ENCODE results near the gene LSR. TPM values are rescaled to one million over a fixed set of nuclear protein-coding genes. Genes with fewer than 3 reads are reported as not detected.
"Not testable (repeated sequence)": the region's sequence is repeated elsewhere in the genome, so short reads cannot be mapped to it uniquely, and the experiment has no call there.

Gene LSR
- total RNA-seq, 1 donor from 2014 or later: 42.8 TPM

DNA sequence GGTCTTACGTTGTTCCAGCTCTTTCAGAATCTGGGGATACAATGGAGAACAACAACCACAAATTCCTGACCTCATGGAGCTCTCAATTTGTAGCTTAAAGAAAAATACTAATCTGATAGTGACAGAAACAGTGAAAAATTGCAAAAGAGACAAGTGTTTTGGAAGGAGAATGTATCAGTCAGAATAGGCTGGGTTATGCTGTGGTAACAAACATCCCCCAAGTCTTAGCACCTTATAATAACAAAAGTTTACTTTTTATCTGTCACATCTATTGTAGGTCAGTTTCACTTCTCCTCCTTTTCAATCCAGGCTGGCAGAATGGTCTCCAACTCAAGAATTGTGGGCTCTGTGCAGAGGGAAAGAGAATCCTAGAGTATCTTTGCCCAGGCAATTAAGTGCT is 29.8 kb upstream of the LSR start:
- no peak for DNase-seq (ENCODE audit: low read depth)

DNA sequence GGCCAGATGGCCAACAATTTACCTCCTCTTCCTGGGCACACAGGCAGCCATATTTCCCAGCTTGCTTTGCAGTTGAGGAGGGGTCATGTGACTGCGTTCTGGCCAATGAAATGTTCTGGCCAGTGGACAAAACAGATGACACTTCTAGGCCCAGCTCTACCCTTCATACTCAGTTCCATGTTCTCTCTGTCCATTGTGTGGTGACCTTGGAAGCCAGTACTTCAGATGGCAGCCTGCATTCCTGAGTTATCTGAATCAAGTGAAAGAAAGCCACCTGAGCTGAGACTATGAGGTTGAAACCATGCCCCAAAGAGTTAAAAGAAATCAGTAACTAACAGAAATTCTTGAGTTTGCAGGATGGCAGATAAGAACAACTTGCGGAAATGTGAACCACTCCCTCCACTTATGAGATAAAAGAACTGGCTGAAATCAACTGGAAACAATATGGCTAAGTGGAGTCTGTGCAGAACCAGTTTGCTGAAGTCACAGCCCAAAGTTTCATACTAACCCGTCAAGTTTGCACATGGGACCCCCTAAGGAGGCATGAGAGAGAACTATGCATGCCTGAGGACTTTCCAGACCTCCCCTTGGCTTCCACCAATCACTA is 28.4 kb upstream of the LSR start:
- no peak for DNase-seq (ENCODE audit: low read depth)

DNA sequence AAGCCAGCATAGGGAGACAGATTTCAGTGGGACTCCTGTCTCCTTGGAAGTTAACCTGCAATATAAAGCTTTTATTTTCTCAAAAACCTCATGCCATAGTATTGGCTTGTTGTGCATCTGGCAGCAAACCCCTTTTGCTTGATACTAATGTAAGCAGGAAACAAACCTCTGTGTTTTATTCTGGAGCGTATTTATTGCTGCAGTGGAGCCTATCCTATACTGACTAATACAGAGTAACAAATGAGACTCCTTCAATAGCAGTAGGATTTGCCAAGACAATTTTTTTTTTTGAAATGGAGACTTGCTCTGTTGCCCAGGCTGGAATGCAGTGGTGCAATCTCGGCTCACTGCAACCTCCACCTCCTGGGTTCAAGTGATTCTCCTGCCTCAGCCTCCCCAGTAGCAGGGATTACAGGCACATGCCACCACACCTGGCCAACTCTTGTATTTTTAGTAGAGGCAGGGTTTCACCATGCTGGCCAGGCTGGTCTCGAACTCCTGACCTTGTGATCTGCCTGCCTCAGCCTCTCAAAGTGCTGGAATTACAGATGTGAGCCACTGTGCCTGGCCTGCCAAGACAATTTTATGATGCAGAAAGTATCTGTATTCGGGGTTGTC is 27.7 kb upstream of the LSR start:
- DNase-seq (ENCODE audit: low read depth): not testable (repeated sequence)

DNA sequence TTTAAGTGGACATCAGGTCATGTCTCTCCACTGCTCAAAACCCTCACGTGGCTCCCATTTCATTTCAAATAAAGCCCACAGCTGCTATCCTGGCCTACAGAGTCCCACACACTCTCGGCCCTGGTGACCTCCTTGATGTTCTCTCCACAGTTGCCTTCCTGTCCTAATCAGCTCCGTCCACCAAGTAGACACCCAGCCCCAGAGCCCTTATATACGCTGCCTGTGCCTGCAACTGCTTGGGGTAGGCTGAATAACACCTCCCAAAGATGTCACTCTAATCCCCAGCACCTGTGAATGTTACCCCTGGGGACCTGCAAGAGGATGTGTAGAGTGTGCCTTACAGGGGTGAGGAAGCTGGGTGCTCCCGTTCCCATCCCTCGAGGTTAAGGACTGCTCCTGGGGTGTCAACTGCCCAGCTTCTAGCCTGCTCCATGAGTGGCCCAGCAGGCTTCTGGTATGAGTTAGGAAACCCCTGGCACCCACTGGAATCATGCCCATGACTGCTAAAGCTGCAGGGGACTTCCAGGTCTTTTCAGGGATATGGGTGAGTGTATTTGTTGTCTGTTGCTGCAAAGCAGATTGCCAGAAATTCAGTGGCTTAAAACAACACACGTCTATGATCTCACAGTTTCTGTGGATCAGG is 26.3 kb upstream of the LSR start:
- DNase-seq (ENCODE audit: low read depth): no peak

DNA sequence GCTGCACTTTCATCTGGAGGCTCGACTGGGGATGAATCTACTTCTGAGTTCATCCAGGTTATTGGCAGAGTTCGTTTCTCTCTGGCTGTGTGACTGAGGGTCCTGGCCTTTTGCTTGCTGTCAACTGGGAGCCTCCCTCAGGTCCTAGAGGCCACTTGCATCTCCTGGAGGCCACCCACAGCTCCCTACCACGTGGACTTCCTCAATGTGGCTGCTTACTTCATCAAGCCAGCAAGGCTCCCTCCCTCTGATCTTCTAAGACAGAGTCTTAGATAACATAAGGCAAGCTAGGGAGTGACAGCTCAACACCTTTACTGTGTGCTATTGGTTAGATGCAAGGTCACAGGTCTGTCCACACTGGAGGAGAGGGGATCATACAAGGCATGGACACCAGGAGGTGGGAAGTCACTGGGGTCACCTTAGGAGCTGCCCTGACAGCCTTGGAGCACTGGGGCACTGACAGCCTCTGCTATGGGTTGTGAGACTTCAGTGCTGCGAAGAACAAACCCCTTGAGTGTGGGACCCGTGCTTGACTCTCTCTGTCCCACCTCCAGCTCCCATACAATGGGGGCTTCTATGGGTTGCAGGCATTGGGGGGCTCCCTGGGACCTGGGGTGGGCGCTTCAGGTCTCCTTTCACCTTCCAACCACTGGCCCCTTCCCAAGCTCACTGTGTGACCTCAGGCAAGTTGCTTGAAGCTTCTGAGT is 25.6 kb upstream of the LSR start:
- no peak for DNase-seq (ENCODE audit: low read depth)

DNA sequence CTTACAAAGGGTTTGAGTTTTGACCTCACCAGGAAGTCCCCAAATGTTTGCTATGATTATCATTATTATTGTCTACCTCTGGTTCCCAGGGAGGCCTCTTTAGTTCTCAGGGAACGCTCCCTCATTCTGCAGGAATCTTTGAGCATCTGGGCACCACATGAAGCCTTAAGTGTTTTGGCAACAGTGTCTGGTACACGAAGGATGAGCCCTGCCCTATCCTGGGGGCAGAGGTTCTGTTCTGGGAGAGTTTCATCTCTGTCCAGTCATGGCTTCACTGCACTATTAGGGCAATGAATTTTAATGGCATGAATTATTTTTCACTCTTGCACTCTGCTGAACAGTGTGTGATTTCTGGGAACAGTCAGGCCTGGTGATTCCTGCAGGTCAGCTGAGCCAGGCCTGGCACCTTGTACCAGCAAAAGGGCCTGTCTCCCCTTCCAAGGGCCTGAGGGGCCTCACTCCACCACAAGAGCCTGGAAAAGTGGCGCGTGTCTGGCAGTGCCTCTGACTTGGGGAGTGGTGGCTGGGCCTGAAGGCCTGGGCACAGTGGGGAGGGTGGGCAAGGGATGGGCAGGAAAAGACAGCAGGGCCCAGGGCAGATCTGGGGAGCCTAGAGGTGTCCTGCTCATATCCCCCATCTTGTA is 24.8 kb upstream of the LSR start:
- DNase-seq (ENCODE audit: low read depth): no peak

DNA sequence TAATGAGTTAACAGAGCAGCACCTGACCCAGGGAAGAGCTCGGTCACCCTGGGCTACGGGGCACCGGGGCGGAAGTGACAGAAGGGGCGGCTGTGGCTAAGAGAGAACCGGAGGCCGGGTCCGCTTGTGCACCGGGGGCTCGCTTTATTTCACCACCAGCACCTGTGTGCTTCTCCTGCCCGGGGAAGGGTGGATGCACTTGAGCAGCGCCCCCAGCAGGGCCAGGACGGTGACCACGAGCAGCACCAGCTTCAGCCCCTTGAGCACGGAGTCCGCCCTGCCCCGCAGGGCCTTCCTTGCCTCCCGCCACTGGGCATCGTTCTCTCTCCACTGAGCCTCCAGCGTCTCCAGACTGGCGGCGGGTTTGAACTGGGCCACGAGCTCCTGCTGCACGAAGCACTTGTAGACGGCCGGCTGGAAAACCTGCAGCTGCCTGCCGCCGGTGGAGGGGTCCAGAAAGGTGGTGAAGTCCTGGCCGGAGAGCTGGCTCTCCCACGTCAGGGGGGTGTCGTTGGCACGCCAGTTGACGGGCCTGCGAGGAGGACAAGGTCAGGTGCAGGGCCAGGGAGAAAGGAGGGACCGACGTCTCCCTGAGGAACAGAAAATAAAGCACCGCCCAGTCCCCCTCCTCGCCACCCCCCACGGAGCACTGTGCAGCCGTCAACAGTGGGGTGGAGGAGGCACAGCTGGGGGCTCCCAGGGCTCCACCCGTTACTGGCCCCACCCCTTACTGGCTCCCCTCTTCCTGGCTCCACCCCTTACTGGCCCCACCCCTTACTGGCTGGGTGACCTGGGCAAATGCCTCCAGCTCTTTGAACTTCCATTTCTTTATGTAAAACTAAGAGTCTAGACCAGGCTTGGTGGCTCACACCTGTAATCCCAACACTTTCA is 23.9 kb upstream of the LSR start:
- DNase-seq (ENCODE audit: low read depth): no peak

DNA sequence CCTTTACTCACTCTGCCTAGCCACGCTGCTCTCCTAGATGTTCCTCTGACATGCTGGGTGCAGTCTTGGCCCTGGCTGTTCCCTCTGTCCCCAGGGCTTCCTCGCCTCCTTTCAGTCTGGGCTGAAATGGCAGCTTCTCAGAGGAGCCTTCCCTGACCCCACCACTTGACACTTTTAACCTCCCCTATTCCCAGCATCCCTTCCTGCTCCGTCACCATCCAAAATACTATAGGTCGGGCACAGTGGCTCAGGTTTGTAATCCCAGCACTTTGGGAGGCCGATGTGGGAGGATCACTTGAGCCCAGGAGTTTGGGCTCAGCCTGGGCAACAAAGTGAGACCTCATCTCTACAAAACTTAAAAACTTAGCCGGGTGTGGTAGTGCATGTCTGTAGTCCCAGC is 22.9 kb upstream of the LSR start:
- DNase-seq (ENCODE audit: low read depth): no peak

DNA sequence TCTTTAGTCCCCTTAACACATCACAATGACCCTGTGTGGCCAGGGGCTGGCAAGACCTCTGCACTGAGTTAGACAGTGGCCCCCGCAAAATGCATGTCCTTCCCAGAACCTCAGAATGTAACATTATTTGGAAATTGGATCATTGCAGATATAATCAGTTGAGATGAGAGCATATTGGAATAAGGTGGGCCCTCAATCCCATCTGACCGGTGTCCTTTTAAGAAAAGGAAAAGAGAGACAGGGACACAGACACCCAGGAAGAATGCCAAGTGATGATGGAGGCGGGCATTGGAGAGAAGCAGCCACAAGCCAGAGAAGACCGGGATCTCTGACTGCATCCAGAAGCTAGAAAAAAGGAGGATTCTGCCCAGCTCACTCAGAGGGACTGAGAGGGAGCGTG is 22.1 kb upstream of the LSR start:
- no peak for DNase-seq (ENCODE audit: low read depth)

DNA sequence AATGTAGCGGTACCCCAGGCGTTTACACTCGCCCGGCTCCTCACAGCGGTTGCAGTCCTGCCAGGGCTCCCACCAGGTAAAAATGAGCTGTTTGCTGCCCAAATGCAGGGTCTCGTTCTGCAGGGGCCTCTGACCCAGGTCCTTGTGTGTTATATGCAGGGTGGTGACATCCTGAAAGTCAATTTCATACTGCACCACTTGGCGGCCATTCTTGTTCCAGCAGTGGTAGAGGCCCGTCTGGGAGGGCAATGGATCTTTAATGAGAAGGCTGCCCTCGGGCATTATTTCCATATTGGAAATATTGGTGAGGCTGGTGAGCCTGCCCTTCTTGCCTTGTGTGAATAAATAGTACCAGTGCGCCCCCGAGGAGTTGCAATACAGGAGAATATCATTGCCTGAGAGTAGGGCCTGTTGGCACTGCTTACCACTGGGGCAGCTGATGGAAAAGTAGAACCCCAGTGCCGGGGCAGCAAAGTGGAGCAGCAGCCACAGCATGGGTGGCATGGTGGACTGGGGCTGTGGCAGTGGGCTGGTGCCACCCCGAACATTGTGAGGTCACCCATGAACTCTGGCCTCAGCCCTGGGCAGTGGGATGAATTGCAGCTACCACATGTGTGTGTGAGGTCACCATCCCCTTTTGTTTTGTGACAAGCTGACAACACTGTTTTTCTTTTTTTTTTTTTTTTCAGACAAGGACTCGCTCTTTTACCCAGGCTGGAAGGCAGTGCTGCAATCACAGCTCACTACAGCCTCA is 20.4 kb upstream of the LSR start, which contains the start of gene FAM187B:
FAM187B (minus strand) TSS at position 563 of the 754 bp plus-strand sequence; CDS start at position 504, 59 bp downstream.
- DNase-seq (ENCODE audit: low read depth): no peak

DNA sequence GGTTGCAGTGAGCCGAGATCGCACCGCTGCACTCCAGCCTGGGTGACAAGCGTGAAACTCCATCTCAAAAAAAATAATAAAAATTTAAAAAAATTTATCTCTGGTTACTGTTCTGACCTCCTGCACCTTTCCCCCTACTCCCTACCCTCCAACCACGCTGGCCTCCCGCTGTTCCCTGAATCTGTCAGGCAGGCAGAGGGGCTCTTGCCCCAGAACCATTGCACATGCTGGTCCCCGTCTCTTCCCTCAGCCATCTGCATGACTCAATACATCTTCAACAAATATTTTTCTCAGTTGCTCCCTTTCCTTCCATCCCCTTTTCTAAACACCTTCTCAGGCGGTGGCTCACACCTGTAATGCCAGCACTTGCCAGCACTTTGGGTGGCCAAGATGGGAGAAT is 19.2 kb upstream of the LSR start:
- no peak for DNase-seq (ENCODE audit: low read depth)

DNA sequence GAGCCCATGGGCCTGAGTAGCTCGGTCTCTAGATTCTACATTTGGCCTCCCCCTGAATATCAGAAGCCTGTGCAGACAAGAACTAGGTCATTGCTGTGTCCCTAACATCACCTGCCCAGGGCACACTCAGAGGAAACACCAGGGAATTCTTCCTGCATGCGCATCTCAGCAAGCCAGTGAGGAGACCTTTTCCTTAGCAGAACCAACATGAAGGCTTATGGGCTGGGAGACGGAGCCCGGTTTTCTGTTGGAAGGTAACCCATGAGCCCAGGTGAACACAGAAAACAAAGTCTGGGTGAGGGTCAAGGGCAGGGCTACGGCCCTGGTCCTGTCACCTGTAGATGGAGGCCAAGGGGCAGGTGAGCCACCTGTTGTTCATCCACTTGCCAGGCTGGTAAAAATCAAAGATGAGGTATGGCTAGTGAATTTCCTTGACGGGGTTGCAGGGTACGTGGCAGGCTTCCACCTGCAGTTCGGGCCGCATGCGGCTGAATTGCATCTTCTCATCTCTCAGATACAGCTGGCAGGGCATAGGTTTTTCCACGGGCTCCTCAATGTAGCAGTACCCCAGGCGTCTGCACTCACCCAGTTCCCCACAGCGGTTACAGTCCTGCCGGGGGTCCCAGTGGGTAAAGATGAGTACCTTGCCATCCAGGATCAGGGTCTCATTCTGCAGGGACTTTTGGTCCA is 16.7 kb upstream of the LSR start:
- DNase-seq (ENCODE audit: low read depth): no peak

DNA sequence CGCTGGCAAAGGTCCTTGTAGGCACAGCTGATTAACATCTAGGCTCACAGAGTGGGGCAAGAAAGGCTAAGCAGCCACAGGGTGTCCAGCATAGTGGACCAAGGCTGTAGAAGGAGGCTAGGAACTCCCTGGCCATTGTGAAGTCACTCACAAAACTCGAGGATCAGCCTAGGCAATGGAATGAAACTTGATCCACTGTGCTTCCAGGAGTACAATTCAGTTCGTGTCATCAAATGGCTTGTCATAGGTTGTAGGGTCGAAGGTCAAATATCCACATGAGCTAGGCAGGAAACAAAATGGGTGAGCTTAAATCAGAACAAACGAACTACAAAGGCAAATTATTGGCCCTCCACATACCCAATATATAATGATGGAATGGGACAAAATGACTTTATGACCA is 15.9 kb upstream of the LSR start:
- DNase-seq (ENCODE audit: low read depth): no peak

DNA sequence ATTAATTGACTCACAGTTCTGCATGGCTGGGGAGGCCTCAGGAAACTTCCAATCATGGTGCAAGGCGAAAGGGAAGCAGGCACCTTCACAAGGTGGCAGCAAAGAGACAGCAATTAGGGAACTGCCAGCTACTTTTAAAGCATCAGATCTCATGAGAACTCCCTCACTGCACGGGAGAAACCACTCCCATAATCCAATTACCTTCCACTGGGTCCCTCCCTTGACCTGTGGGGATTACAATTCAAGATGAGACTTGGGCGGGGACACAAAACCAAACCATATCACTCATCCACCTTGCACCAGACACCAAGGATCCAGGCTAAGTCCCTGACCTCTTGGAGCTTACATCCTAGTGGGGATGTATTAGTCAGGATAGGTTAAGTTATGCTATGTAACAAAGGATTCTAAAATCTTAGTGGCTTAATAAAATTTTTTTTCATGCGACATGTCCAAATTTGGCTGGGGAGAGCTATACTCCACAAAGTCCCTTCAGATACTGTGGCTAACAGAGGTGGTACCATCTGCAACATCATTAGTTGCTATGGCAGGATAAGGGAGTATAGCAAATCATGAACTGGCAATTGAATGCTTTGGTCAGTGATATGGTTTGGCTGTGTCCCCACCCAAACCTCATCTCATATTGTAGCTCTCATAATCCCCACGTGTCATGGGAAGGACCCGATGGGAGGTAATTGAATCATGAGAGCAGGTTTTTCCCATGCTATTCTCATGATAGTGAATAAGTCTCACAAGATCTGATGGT is 12.0 kb upstream of the LSR start:
- DNase-seq (ENCODE audit: low read depth): no peak

DNA sequence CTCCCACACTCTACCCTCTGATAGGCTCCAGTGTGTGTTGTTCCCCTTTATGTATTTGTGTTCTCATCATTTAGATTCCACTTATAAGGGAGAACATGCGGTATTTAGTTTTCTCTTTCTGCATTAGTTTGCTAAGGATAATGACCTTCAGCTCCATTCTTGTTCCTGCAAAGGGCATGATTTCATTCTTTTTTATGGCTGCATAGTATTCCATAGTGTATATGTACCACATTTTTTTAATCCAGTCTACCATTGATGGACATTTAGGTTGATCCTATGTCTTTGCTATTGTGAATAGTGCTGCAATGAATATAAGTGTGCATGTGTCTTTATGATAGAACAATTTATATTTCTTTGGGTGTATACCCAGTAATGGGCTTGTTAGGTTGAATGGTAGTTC is 9.2 kb upstream of the LSR start:
- DNase-seq (ENCODE audit: low read depth): not testable (repeated sequence)

DNA sequence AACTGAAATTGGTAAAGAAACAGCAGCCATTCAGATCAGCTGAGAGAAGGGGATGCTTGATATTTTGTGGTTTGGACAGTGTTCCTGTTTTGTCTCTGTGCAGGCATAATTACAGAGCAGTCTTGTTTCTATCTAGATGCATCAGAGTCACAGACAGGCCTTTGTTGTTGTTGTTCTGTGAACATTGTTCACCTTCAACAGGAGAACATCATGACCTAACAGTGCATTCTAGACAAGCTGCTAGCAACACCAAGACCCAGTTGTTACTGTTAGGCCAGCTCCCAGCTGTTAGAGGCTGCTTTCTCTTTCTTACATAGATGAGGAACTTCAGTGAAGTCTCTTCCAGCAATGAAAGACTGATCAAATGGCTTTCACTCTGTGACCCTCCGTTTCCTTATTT is 8.5 kb upstream of the LSR start:
- no peak for DNase-seq (ENCODE audit: low read depth)

DNA sequence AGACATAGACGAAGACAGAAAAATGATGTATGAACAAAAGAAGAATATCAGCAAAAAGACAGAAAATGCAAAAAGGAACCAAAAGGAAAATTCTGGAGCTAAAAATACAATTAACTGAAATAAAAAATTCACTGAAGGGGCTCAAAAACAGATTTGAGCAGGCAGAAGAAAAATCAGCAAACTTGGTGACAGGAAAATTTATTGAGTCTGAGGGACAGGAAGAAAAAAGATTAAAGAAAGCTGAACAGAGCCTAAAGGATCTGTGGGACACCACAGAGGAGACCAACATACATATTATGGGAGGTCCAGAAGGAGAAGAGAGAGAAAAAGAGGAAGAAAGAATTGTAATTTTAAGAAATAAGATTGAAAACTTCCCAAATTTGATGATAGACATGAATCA is 7.4 kb upstream of the LSR start:
- no peak for DNase-seq (ENCODE audit: low read depth)

DNA sequence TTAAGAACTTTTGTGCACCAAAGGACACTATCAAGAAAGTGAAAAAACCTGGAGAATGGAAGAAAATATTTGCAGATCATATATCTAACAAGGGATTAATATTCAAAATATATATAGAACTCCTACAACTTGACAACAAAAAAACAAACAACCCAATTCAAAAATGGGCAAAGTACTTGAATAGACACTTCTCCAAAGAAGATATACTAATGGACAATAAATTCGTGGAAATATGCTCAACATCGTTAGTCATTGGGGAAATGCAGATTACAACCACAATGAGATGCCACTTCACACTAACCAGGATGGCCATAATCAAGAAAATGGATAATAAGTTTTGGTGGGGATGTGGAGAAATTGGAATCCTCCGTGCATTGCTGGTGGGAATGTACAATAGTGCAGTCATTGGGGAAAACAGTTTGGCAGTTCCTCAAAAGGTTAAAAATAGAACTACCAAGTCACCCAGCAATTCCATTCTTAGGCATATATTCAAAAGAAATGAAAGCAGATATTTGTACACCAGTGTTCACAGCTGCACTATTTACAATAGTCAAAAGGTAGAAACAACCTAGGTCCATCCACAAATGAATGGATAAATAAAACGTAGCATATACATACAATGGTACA is 2.2 kb upstream of the LSR start:
- DNase-seq (ENCODE audit: low read depth): no peak
